Nasal cavity respiratory epithelium epithelial cell of viscerocranial mucosa (primary cell): ENCODE measurements around the gene STX18. TPM values are rescaled to one million over a fixed set of nuclear protein-coding genes. Genes with fewer than 3 reads are reported as not detected.

Experiments used
- total RNA-seq: library from RNA; depleted of rRNA; stranded (reverse); fragments of >200 nt; gene quantifications from 2 replicates; pipeline ENCODE4 v1.2.3, GENCODE V29; 2014

STX18 gene
- 16.4 and 20.0 TPM in 2 replicates for total RNA-seq

DNA sequence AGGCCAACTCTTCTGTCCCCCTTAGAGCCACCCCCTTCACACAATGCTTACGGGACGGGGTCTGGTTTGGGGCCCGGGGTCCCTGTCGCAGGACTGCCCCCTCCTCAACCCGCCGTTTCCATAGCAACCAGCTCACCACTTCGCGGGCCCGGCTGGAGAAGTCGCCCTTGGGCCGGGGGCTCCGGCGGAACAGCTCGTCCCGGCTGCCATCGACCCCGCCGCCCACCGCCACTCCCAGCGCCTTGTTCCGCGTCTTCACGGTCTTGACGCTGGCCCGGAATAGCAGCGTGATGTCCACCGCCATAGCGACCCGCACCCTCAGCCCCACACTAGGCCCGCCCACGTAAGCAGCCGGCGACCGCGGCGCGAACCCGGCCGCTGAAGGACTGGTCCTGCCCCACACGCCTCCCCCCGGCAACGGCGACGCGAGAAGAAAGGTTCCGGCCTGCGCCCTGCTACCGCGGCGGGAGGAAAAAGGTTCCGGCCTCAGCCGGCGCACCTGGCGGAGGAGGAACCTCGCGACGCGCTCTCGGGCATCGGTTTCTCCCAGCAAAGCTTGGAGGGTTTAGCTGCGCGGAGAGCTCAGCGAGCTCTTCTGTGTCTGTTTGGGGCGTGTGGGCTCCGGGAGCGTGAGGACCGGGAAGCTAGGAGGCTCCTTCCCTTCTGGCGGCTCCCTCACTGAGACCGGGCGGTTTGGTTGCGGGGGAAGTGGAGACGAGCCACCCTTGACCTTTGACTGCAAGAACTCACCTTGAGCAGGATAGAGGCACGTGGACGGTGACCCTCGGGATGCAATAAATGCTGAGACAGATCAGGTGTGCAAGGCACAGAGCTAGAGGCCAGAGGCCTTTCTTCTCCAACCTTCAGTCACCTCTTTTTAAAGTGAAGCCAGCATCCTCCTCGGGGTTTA is at the start of gene STX18:
Gene STX18, minus strand, starts transcription at position 388 of the 910 bp plus-strand sequence. Its CDS starts 84 bp downstream, at position 304.

DNA sequence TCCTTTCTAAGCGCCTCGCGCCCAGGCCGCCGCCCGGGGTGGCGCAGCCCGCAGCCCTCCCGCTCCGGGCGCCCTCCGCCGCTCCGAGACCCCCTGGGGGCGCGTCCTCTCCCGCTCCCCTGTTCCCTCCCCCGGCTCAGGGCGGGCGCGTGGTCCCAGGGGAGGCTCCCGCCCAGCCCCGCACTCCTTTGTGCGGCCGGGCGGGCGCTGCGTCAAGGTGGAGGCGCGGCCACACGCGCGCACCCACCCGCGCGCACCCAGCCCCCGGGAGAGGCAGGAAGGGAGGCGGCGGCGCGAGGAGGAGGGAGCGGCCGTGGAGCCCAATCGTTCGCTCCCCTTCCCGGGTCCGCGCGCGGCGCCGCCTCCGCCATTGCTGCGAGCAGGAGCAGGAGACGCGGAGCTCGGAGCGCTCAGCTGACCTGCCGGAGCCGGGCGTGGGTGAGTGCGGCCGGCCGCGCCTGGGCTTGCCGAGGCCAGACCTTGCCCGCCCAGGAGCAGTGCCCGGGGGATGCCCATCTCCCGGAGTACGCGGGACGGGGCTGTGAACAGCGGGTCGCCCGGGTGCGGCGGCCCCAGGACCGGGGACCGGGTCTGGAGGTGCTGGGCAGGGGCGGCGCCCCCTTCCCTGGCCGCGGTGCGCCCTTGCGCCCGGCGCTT is 155.0 kb downstream of the STX18 start, which contains the start of gene NSG1:
Gene NSG1, plus strand, starts transcription at position 367 of the 657 bp plus-strand sequence. CDS start 528 bp downstream, outside the sequence.

Other genes with a start within 250 kb of the STX18 start
- 5.1 and 15.3 TPM in 2 replicates for gene NSG1, start 154.9 kb downstream of the STX18 start, total RNA-seq